HG03039 (cell line): ENCODE measurements around the gene CPB1.

Experiments
- ATAC-seq: cut with Tn5 transposase; IDR thresholded peaks from one replicate; pipeline ENCODE4 v1.9.1; 2021; ENCODE audit warnings: mild to moderate bottlenecking, moderate library complexity; ENCODE audit not compliant: unreplicated experiment

The CPB1 gene

GRCh38 chr3:148879256-148879655, 51.6 kb downstream of the CPB1 start:
- ATAC-seq = no peak

- no peak for ATAC-seq
Observed at GRCh38 chr3:148880681-148881080, 53.1 kb downstream of the CPB1 start.

GRCh38 chr3:148881286-148881685, 53.7 kb downstream of the CPB1 start:
- no peak for ATAC-seq

DNA sequence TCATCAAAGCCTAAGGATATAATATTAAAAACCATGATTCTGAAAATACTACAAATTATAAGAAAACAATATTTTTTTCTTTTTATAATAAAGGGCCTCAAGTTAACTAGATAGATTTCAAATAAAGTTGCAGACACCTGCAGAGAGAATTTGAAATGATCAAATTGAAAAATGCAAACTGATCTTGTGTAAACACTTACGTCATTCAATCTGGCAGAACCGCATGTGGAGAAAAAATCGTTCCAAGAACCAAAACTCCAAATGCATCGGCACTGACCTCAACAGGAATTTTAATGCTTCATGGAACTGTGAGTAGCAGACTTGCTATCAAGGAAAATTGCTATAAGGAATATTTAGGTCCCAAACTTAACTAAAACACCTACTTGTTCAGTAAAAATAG, 54.7 kb downstream of the CPB1 start:
- no peak for ATAC-seq

DNA sequence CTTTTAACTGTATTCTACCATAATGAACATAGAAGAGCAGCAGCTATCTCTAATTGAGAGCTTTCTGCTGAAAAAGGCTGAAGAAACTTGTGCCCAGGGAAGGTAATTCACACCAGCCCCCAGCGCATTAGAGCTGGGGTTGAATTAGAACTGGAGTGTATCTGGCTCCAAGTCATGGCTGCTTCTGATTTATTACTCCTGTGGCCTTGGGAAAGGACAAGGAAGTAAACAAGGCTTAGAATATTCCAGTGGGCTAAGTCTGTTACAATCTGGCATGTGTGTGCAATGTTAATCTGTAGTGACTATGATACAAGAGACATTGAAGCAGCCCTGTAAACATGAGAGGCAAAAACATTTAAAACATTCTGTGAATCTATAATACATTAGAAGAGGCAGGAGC, 55.6 kb downstream of the CPB1 start:
- no peak for ATAC-seq

- ATAC-seq = no peak
Observed at GRCh38 chr3:148884261-148884660, 56.6 kb downstream of the CPB1 start.

GRCh38 chr3:148889828-148890227, 62.2 kb downstream of the CPB1 start:
- no peak for ATAC-seq

- ATAC-seq = no peak
Observed at GRCh38 chr3:148896062-148896461, 68.5 kb downstream of the CPB1 start.

DNA sequence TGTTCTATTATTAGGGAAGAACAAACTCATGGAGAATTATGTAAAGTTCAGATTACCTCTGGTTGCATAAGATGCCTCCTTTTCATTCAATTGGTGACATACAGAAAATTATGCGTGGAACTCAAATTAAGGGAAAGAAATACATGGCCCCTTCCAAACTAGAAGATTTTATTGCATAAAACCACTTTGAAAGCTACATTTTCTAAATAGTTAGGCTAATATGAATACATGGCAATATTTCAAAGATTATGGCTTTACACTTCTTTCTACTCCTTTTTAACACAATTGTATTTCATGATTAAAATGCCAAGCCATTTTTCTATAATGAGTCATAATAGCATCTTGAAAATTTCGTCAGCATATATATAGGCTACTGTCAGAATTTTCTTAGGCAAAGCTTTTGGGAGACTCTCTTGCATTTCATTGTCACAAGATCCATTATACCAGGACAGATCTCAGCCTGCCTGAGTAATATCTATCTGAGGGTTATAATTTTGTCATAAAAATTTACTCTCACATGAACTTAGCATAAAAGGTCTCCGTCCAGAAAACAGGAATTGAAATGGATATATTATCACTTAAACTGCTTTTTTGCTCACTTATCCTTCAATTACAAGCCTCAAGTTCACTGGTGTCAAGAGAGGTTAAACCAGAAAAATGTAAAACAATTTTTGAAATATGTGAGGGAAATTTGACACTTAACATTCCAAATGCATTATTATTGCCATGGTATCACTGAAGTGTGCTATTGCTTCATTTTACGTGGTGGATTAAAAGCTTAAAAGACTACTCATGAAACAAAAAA, 74.6 kb downstream of the CPB1 start:
- no peak for ATAC-seq

- no peak for ATAC-seq
Observed at GRCh38 chr3:148903022-148903442, 75.4 kb downstream of the CPB1 start.

DNA sequence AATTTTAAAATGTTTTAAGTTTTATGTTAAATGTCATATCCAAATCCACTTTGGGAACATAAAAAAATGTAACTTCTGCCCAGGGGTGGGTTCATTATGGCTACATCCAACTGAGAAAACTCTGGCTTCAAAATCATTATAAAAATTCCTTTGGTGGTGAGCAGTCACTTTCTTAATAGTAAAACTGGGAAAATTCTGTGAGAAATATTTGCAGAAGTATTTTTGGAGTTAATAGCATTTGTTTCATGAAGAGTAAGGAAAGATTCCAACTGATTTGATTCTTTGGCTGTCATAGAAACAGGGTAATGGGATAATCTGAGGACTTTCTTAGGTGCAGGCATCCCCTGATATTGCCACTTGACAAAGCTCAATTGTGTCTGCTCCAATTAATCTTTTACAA, 76.3 kb downstream of the CPB1 start:
- no peak for ATAC-seq

- ATAC-seq = no peak
Observed at GRCh38 chr3:148906667-148907066, 79.1 kb downstream of the CPB1 start.
